ENCODE measurements around the gene ZNF229.
"Not testable (repeated sequence)": the region's sequence is repeated elsewhere in the genome, so short reads cannot be mapped to it uniquely, and the experiment has no call there.

ZNF229 gene

GRCh38 chr19:44447916-44448674 lies at the start of gene ZNF229:
Gene ZNF229, minus strand, starts transcription at chr19:44448472. Its CDS starts 5,625 bp downstream, at chr19:44442847.
- peak; percentile 61 to 70 for DNase-seq

GRCh38 chr19:44496711-44497110 lies 48.4 kb upstream of the ZNF229 start:
- no peak for DNase-seq

- DNase-seq, result no peak
Observed at GRCh38 chr19:44476559-44477408, 28.5 kb upstream of the ZNF229 start.

GRCh38 chr19:44468730-44469129 lies 20.5 kb upstream of the ZNF229 start:
- not testable (repeated sequence) for DNase-seq

GRCh38 chr19:44462600-44463286 lies 14.5 kb upstream of the ZNF229 start:
- not testable (repeated sequence) for DNase-seq

GRCh38 chr19:44456016-44456415 lies 7.7 kb upstream of the ZNF229 start:
- DNase-seq, result not testable (repeated sequence)

GRCh38 chr19:44455100-44455499 lies 6.8 kb upstream of the ZNF229 start:
- no peak for DNase-seq

GRCh38 chr19:44452367-44452766 lies 4.1 kb upstream of the ZNF229 start:
- DNase-seq, result no peak

- DNase-seq, result no peak
Observed at GRCh38 chr19:44451687-44452086, 3.4 kb upstream of the ZNF229 start.

GRCh38 chr19:44438441-44438840 lies 9.8 kb downstream of the ZNF229 start:
- no peak for DNase-seq

GRCh38 chr19:44435441-44435840 lies 12.8 kb downstream of the ZNF229 start:
- no peak for DNase-seq

GRCh38 chr19:44430956-44431355 lies 17.3 kb downstream of the ZNF229 start:
- DNase-seq, result no peak

GRCh38 chr19:44415553-44415952 lies 32.7 kb downstream of the ZNF229 start:
- DNase-seq, result not testable (repeated sequence)

- DNase-seq, result peak; percentile 68 to 77
Observed at GRCh38 chr19:44401139-44402115, 46.8 kb downstream of the ZNF229 start, which contains the start of gene ZNF285. Gene ZNF285, minus strand, starts transcription at chr19:44401608. Its CDS starts 4,395 bp downstream, at chr19:44397213.

GRCh38 chr19:44389268-44389667 lies 59.0 kb downstream of the ZNF229 start:
- not testable (repeated sequence) for DNase-seq

Data from activated CD4-positive, alpha-beta T cell treated with anti-CD3 and anti-CD28 coated beads, Interleukin-2, amount 50 U/mL, for 48 hours (primary cell).